Psoas muscle (tissue), 8 donors: Measurements from ENCODE around the gene HNRNPF. TPM values are rescaled to one million over a fixed set of nuclear protein-coding genes. Genes with fewer than 3 reads are reported as not detected.
A peak's percentile ranks its signal among the peaks of the same experiment; 100 is the strongest.

ENCODE experiments used
- ATAC-seq, 4 donors: fragments of 200-7000 bp; cut with Tn5 transposase; one replicate each; pipeline ENCODE4 v1.9.1; 2020; ENCODE audit warnings: moderate library complexity in 3 of 4, mild to moderate bottlenecking in 2 of 4
- DNase-seq, 2 donors: peaks; one replicate each; pipeline ENCODE4 v3.0.0-alpha.2; 2020
- H3K27ac ChIP-seq: fragments of 200-600 bp; one replicate; pipeline ENCODE4 v1.8.0; 2022
- H3K27me3 ChIP-seq, 3 donors: fragments of 200-600 bp in 1 of 3; one replicate each; pipeline versions ENCODE4 v1.6.1 to v1.8.0; 2013 to 2022; ENCODE audit warnings: low read length in 2 of 3, mild to moderate bottlenecking in 2 of 3, moderate library complexity in 1 of 3; ENCODE audit not compliant: insufficient read depth in 3 of 3
- H3K36me3 ChIP-seq, 2 donors: fragments of 200-600 bp in 1 of 2; one replicate each; pipeline versions ENCODE4 v1.6.1 to v1.8.0; 2013 to 2022; ENCODE audit warnings: low read depth in 1 of 2, mild to moderate bottlenecking in 1 of 2, moderate library complexity in 1 of 2; ENCODE audit not compliant: insufficient read depth in 1 of 2
- H3K4me1 ChIP-seq: fragments of 200-600 bp; one replicate; pipeline ENCODE4 v1.8.0; 2022
- H3K4me3 ChIP-seq: fragments of 200-600 bp; one replicate; pipeline ENCODE4 v1.8.0; 2022; ENCODE audit warnings: mild to moderate bottlenecking
- H3K9me3 ChIP-seq: fragments of 200-600 bp; one replicate; pipeline ENCODE4 v1.8.0; 2022
- WGBS, 3 donors: extraction: QIAGEN DNeasy Blood & Tissue Kit; methylation state at CpG; one replicate each; pipeline versions ENCODE4 v1.1.6 to v1.1.7; 2013; 5-methylcytosine and 5-hydroxymethylcytosine counted together
- intact Hi-C, 2 donors: fragments of 100-400 bp; cut with DNase I; formaldehyde crosslinking; loops; one replicate each; pipeline versions ENCODE4 v1.11.0 to v1.14.2; 2022
- polyA plus RNA-seq, 3 donors: library from polyadenylated mRNA; stranded (reverse); fragments of 200-250 nt; gene quantifications; one replicate each; pipeline ENCODE4 v1.2.3, GENCODE V29; 2013
- total RNA-seq, 4 donors: library from RNA; stranded (reverse); fragmentation: NEBNext Ultra II Directional in 2 of 4; extraction: Animal tissue kit (Norgen Biotek cat#: 25700) in 2 of 4; gene quantifications; one replicate each; pipeline versions ENCODE4 v1.2.1 to v1.2.4, GENCODE V29; 2021 to 2023
- TF ChIP-seq, protein P1 (sequence below): fragments of 200-600 bp; IDR thresholded peaks from one replicate; pipeline ENCODE4 v1.8.0; 2022; ENCODE audit warnings: antibody characterized with exemption
- donor health status: healthy with polysubstance abuse.
- donor health status: DM: no; HTN: no; CAD: no; lungs with moderate emphysema.
- donor health status: Bipolar disorder and iron deficiency.
- donor health status: healthy.
- donor health status: DM: yes; HTN: yes; CAD: no.
- donor health status: DM: no; HTN: no; CAD: no.
- donor health status: DM: no; HTN: no; CAD: no.
- donor health status: DM: yes; HTN: yes; CAD: no.

Gene HNRNPF
- total and polyA plus RNA-seq, 7 donors, result 62.1 to 154 (median 89.7) TPM

- no peak for ATAC-seq
- TF ChIP-seq, protein P1, sequence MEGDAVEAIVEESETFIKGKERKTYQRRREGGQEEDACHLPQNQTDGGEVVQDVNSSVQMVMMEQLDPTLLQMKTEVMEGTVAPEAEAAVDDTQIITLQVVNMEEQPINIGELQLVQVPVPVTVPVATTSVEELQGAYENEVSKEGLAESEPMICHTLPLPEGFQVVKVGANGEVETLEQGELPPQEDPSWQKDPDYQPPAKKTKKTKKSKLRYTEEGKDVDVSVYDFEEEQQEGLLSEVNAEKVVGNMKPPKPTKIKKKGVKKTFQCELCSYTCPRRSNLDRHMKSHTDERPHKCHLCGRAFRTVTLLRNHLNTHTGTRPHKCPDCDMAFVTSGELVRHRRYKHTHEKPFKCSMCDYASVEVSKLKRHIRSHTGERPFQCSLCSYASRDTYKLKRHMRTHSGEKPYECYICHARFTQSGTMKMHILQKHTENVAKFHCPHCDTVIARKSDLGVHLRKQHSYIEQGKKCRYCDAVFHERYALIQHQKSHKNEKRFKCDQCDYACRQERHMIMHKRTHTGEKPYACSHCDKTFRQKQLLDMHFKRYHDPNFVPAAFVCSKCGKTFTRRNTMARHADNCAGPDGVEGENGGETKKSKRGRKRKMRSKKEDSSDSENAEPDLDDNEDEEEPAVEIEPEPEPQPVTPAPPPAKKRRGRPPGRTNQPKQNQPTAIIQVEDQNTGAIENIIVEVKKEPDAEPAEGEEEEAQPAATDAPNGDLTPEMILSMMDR, result no peak
Observed at GRCh38 chr10:43386981-43387677, 21.9 kb downstream of the HNRNPF start.

DNA sequence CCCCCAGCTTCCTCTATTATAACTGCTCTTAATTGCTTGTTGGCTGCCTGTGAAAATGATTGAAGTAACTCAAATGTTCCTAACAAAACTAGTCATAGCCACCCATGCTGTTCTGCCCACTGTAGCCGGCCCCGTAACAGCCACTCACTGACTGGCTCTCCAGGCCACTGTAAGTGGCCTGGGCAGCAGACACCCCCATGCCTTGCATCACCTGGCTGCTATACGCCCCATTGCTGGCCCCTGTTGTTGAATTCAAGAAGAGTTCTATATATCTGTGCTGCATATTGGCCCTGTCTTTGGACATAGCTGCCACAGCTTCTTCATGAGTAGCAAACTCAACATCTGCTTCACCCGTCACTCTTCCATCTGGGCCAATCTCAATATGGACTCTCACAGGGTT, 22.4 kb downstream of the HNRNPF start:
- H3K36me3 ChIP-seq, result peaks cover 19 to 69% of the 10 kb centered on the region in 2 donors
- H3K4me3 ChIP-seq, result no peak overlapping the region
- H3K4me1 ChIP-seq, result no peaks in the 10 kb centered on the region
- TF ChIP-seq, protein P1, result no peak
- WGBS, 3 donors, result 91 to 93% (median 91%) methylated on average over 4 of the region's 4 CpGs
- ATAC-seq (no peak), DNase-seq (no peak)
- intact Hi-C loops, result no loop called here
- no peak overlapping the region for H3K27ac ChIP-seq
- no peaks in the 10 kb centered on the region for H3K9me3 ChIP-seq
- no peaks in the 10 kb centered on the region for H3K27me3 ChIP-seq

More at GRCh38 chr10:43386981-43387677, 21.9 kb downstream of the HNRNPF start:
- H3K27me3 ChIP-seq, result no peaks in the 10 kb centered on the region
- H3K4me1 ChIP-seq, result no peaks in the 10 kb centered on the region
- WGBS, 3 donors, result 88 to 92% (median 91%) methylated on average over 29 of the region's 29 CpGs
- no peak overlapping the region for H3K27ac ChIP-seq
- DNase-seq, result peak in 1 of 2 donors; percentile 8
- intact Hi-C loops, result no loop called here
- peaks cover 19 to 75% of the 10 kb centered on the region in 2 donors for H3K36me3 ChIP-seq
- no peak overlapping the region for H3K4me3 ChIP-seq
- H3K9me3 ChIP-seq, result no peaks in the 10 kb centered on the region

- H3K36me3 ChIP-seq, result peaks cover 19 to 59% of the 10 kb centered on the region in 2 donors
- DNase-seq (no peak), ATAC-seq (no peak)
- H3K27ac ChIP-seq, result no peak overlapping the region
- intact Hi-C loops, result no loop called here
- H3K27me3 ChIP-seq, result no peaks in the 10 kb centered on the region
- H3K9me3 ChIP-seq, result no peaks in the 10 kb centered on the region
- 82 to 84% (median 83%) methylated on average over 5 of the region's 5 CpGs for WGBS, 3 donors
- TF ChIP-seq, protein P1, result no peak
- no peaks in the 10 kb centered on the region for H3K4me1 ChIP-seq
- H3K4me3 ChIP-seq, result no peak overlapping the region
Observed at GRCh38 chr10:43385412-43386004, 23.5 kb downstream of the HNRNPF start.

DNA sequence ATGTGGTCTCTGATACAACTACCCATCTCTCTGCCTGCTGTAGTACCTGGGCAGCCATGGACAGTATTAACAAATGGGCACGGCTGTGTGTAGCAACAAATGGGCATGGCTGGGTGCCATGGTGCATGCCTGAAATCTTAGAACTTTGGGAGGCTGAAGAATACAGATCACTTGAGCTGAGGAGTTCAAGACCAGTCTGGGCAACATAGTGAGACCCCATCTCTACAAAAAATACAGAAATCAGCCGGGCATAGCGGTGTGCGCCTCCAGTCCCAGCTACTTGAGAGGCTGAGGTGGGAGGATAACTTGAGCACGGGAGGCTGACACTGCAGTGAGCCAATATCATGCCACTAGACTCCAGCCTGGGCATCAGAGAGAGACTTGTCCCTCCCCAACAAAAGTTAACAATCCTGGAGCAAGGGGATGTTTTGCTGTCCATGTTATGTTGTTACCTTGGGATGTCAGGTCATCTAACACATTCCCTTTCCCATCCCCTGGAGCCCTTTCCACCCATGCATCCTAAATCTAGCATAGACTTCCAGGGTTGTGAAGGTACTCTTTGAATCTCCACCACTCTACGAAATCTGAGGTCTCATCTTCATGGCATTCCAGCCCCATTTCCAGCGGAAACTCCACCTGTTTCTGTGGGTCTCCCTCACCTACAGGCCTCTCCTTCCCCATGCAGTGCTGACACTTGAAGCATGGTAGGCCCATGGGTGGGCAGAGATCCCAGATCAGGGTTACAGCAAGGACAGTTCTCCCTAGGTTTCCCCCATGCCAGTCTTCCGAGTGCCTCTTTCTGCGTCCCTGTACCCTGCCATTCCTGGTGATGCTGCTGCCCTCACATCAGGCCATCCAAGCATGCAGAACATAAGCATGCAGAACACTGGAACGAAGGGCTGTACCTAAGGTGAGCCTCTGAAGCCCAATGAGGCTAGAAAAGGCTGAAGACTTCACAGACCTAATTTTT, 24.4 kb downstream of the HNRNPF start:
- Histone ChIP-seq H3K4me3 (no peak overlapping the region), H3K27me3 (no peaks in the 10 kb centered on the region), H3K9me3 (no peaks in the 10 kb centered on the region), H3K4me1 (no peaks in the 10 kb centered on the region), H3K27ac (no peak overlapping the region), H3K36me3 (peaks cover 15 to 49% of the 10 kb centered on the region in 2 donors)
- TF ChIP-seq, protein P1, result no peak
- WGBS, 3 donors, result 73 to 79% (median 77%) methylated on average over 10 of the region's 10 CpGs
- intact Hi-C loops, result no loop called here
- peak in 1 of 2 donors; percentile 32 for DNase-seq
- peak; percentile 32 to 60 (median 44) for ATAC-seq
